ENCODE measurements around the gene CNTN1. TPM values are rescaled to one million over a fixed set of nuclear protein-coding genes. Genes with fewer than 3 reads are reported as not detected.

The CNTN1 gene
- total RNA-seq, 2 experiments from 2014 or later: not detected

- DNase-seq: no peak
- Mint-ChIP-seq H3K36me3 (no peaks in the 10 kb centered on the region), H3K4me3 (no peak overlapping the region), H3K4me1 (ENCODE audit: low read depth) (no peaks in the 10 kb centered on the region), H3K9me3 (no peaks in the 10 kb centered on the region), H3K27ac (no peak overlapping the region), H3K27me3 (no peaks in the 10 kb centered on the region)
- ChIA-PET POLR2A (no interaction called here), CTCF (no interaction called here)
- intact Hi-C loops (cut with micrococcal nuclease): no loop called here
Measured at GRCh38 chr12:40971911-40972310, 279.7 kb downstream of the CNTN1 start.

- Mint-ChIP-seq H3K9me3 (no peaks in the 10 kb centered on the region), H3K27me3 (no peaks in the 10 kb centered on the region), H3K4me3 (no peak overlapping the region), H3K36me3 (no peaks in the 10 kb centered on the region), H3K27ac (no peak overlapping the region), H3K4me1 (ENCODE audit: low read depth) (no peaks in the 10 kb centered on the region)
- DNase-seq: no peak
- ChIA-PET POLR2A (no interaction called here), CTCF (no interaction called here)
- intact Hi-C loops (cut with micrococcal nuclease): no loop called here
Measured at GRCh38 chr12:40976546-40976945, 284.3 kb downstream of the CNTN1 start.

- CTCF ChIA-PET: no interaction called here
- no peaks in the 10 kb centered on the region for H3K4me1 Mint-ChIP-seq (ENCODE audit: low read depth)
- intact Hi-C loops (cut with micrococcal nuclease): no loop called here
- DNase-seq: no peak
- H3K9me3 Mint-ChIP-seq: peaks cover 4% of the 10 kb centered on the region
- H3K4me3 Mint-ChIP-seq: no peak overlapping the region
- H3K27ac Mint-ChIP-seq: no peak overlapping the region
- no peaks in the 10 kb centered on the region for H3K36me3 Mint-ChIP-seq
- no peaks in the 10 kb centered on the region for H3K27me3 Mint-ChIP-seq
- POLR2A ChIA-PET: no interaction called here
Measured at GRCh38 chr12:40980427-40980961, 288.3 kb downstream of the CNTN1 start.

- ChIA-PET CTCF (no interaction called here), POLR2A (no interaction called here)
- peaks cover 6% of the 10 kb centered on the region for H3K9me3 Mint-ChIP-seq
- H3K4me3 Mint-ChIP-seq: no peak overlapping the region
- H3K36me3 Mint-ChIP-seq: no peaks in the 10 kb centered on the region
- no peak overlapping the region for H3K27ac Mint-ChIP-seq
- no peaks in the 10 kb centered on the region for H3K27me3 Mint-ChIP-seq
- intact Hi-C loops (cut with micrococcal nuclease): no loop called here
- H3K4me1 Mint-ChIP-seq (ENCODE audit: low read depth): no peaks in the 10 kb centered on the region
- DNase-seq: no peak
Measured at GRCh38 chr12:40986001-40986400, 293.8 kb downstream of the CNTN1 start.

- POLR2A ChIA-PET: no interaction called here
- CTCF ChIA-PET: no interaction called here
- Mint-ChIP-seq H3K4me3 (no peak overlapping the region), H3K36me3 (no peaks in the 10 kb centered on the region), H3K4me1 (ENCODE audit: low read depth) (no peaks in the 10 kb centered on the region), H3K9me3 (peaks cover 6% of the 10 kb centered on the region), H3K27me3 (no peaks in the 10 kb centered on the region), H3K27ac (no peak overlapping the region)
- DNase-seq: no peak
- intact Hi-C loops (cut with micrococcal nuclease): no loop called here
Measured at GRCh38 chr12:40988355-40988754, 296.1 kb downstream of the CNTN1 start.

GRCh38 chr12:40988824-40989223 is 296.6 kb downstream of the CNTN1 start:
- POLR2A ChIA-PET: no interaction called here
- no peaks in the 10 kb centered on the region for H3K36me3 Mint-ChIP-seq
- no peak for DNase-seq
- H3K4me3 Mint-ChIP-seq: no peak overlapping the region
- no peaks in the 10 kb centered on the region for H3K27me3 Mint-ChIP-seq
- H3K4me1 Mint-ChIP-seq (ENCODE audit: low read depth): no peaks in the 10 kb centered on the region
- H3K9me3 Mint-ChIP-seq: peaks cover 6% of the 10 kb centered on the region
- CTCF ChIA-PET: interaction anchor here (0.6 kb wide), 1 partner anchor 14 kb away, joined by 3 read pairs; no protein-coding TSS in a partner anchor
- intact Hi-C loops (cut with micrococcal nuclease): no loop called here
- H3K27ac Mint-ChIP-seq: no peak overlapping the region

GRCh38 chr12:40989785-40990184 is 297.5 kb downstream of the CNTN1 start:
- DNase-seq: no peak
- ChIA-PET CTCF (no interaction called here), POLR2A (no interaction called here)
- H3K4me3 Mint-ChIP-seq: no peak overlapping the region
- intact Hi-C loops (cut with micrococcal nuclease): no loop called here
- H3K9me3 Mint-ChIP-seq: peaks cover 4% of the 10 kb centered on the region
- no peak overlapping the region for H3K27ac Mint-ChIP-seq
- H3K36me3 Mint-ChIP-seq: no peaks in the 10 kb centered on the region
- H3K4me1 Mint-ChIP-seq (ENCODE audit: low read depth): no peaks in the 10 kb centered on the region
- H3K27me3 Mint-ChIP-seq: no peaks in the 10 kb centered on the region

- POLR2A ChIA-PET: no interaction called here
- H3K36me3 Mint-ChIP-seq: no peaks in the 10 kb centered on the region
- no peak overlapping the region for H3K27ac Mint-ChIP-seq
- H3K4me3 Mint-ChIP-seq: no peak overlapping the region
- no peaks in the 10 kb centered on the region for H3K9me3 Mint-ChIP-seq
- CTCF ChIA-PET: no interaction called here
- no peaks in the 10 kb centered on the region for H3K27me3 Mint-ChIP-seq
- H3K4me1 Mint-ChIP-seq (ENCODE audit: low read depth): no peaks in the 10 kb centered on the region
- intact Hi-C loops (cut with micrococcal nuclease): no loop called here
- no peak for DNase-seq
Measured at GRCh38 chr12:40992158-40992557, 299.9 kb downstream of the CNTN1 start.

- ChIA-PET CTCF (no interaction called here), POLR2A (no interaction called here)
- Mint-ChIP-seq H3K27me3 (no peaks in the 10 kb centered on the region), H3K4me1 (ENCODE audit: low read depth) (no peaks in the 10 kb centered on the region), H3K9me3 (no peaks in the 10 kb centered on the region), H3K4me3 (no peak overlapping the region), H3K36me3 (no peaks in the 10 kb centered on the region), H3K27ac (no peak overlapping the region)
- no peak for DNase-seq
- intact Hi-C loops (cut with micrococcal nuclease): no loop called here
Measured at GRCh38 chr12:40992674-40993073, 300.4 kb downstream of the CNTN1 start.

- no peaks in the 10 kb centered on the region for H3K9me3 Mint-ChIP-seq
Measured at GRCh38 chr12:40993158-40993557, 300.9 kb downstream of the CNTN1 start.

GRCh38 chr12:40996091-40996490 is 303.9 kb downstream of the CNTN1 start:
- Mint-ChIP-seq H3K27ac (no peak overlapping the region), H3K36me3 (no peaks in the 10 kb centered on the region), H3K4me1 (ENCODE audit: low read depth) (no peaks in the 10 kb centered on the region), H3K27me3 (no peaks in the 10 kb centered on the region), H3K4me3 (no peak overlapping the region), H3K9me3 (no peaks in the 10 kb centered on the region)
- ChIA-PET POLR2A (no interaction called here), CTCF (no interaction called here)
- intact Hi-C loops (cut with micrococcal nuclease): no loop called here
- no peak for DNase-seq

More at GRCh38 chr12:40993158-40993557, 300.9 kb downstream of the CNTN1 start:
- ChIA-PET POLR2A (no interaction called here), CTCF (no interaction called here)
- intact Hi-C loops (cut with micrococcal nuclease): no loop called here
- H3K4me3 Mint-ChIP-seq: no peak overlapping the region
- no peaks in the 10 kb centered on the region for H3K36me3 Mint-ChIP-seq
- no peak overlapping the region for H3K27ac Mint-ChIP-seq
- no peaks in the 10 kb centered on the region for H3K4me1 Mint-ChIP-seq (ENCODE audit: low read depth)
- no peaks in the 10 kb centered on the region for H3K27me3 Mint-ChIP-seq
- no peak for DNase-seq

GRCh38 chr12:40999210-40999609 is 307.0 kb downstream of the CNTN1 start:
- no peaks in the 10 kb centered on the region for H3K27me3 Mint-ChIP-seq
- H3K4me3 Mint-ChIP-seq: no peak overlapping the region
- no peaks in the 10 kb centered on the region for H3K4me1 Mint-ChIP-seq (ENCODE audit: low read depth)
- ChIA-PET CTCF (no interaction called here), POLR2A (no interaction called here)
- intact Hi-C loops (cut with micrococcal nuclease): no loop called here
- no peaks in the 10 kb centered on the region for H3K36me3 Mint-ChIP-seq
- no peak for DNase-seq
- H3K9me3 Mint-ChIP-seq: peaks cover 9% of the 10 kb centered on the region
- no peak overlapping the region for H3K27ac Mint-ChIP-seq

GRCh38 chr12:41008472-41008871 is 316.2 kb downstream of the CNTN1 start:
- peaks cover 54% of the 10 kb centered on the region for H3K9me3 Mint-ChIP-seq
- H3K27ac Mint-ChIP-seq: no peak overlapping the region

GRCh38 chr12:41011939-41012338 is 319.7 kb downstream of the CNTN1 start:
- Mint-ChIP-seq H3K27me3 (peaks cover 1% of the 10 kb centered on the region), H3K4me3 (no peak overlapping the region), H3K36me3 (no peaks in the 10 kb centered on the region), H3K27ac (no peak overlapping the region), H3K9me3 (peaks cover 30% of the 10 kb centered on the region), H3K4me1 (ENCODE audit: low read depth) (no peaks in the 10 kb centered on the region)
- no peak for DNase-seq
- POLR2A ChIA-PET: no interaction called here
- intact Hi-C loops (cut with micrococcal nuclease): no loop called here
- CTCF ChIA-PET: no interaction called here

More at GRCh38 chr12:41008472-41008871, 316.2 kb downstream of the CNTN1 start:
- intact Hi-C loops (cut with micrococcal nuclease): no loop called here
- POLR2A ChIA-PET: no interaction called here
- H3K36me3 Mint-ChIP-seq: no peaks in the 10 kb centered on the region
- no peak overlapping the region for H3K4me3 Mint-ChIP-seq
- no peak for DNase-seq
- peaks cover 1% of the 10 kb centered on the region for H3K27me3 Mint-ChIP-seq
- H3K4me1 Mint-ChIP-seq (ENCODE audit: low read depth): no peaks in the 10 kb centered on the region
- CTCF ChIA-PET: no interaction called here

Data from activated CD4-positive, alpha-beta memory T cell treated with anti-CD3 and anti-CD28 coated beads for 36 hours (primary cell).